Kasumi-1 (cell line): ENCODE results near the gene TMEM145.

ENCODE experiments used
- DNase-seq, 2 experiments: peaks; one replicate each; lab custom pipeline; 2025; lab: John Stamatoyannopoulos, UW

TMEM145 gene

DNA sequence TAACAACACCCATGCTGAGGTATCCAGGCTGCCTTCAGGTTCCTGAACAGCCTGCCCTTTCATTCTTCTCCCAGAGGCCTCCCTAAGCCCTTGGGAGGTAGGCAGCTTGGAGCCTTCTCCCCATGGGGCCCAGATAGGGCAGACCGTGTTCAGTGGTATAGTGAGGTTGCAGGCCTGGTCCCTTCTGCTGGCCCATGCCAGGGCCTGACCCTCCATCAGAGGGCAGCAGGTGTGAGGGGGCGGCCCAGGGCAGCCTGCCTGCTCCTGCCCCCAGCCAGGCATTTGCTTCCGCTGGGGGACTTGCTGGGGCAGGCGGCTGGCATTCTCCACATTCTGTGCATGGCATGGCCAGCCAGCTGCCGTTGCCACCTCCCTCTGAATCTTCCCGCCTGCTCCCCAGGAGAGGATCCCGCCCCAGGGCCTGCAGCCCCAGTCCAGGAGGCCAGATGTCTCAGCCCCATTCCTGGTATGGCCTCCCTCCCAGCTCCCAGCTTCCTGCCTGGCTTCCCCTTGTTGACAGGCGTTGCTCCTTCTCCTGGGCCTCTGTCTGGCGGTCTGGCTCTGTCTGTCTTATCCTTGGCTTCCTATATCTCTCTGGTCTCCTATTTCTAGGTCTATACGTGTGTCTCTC is 35.2 kb upstream of the TMEM145 start:
- DNase-seq = peak; percentile 5 to 32

DNA sequence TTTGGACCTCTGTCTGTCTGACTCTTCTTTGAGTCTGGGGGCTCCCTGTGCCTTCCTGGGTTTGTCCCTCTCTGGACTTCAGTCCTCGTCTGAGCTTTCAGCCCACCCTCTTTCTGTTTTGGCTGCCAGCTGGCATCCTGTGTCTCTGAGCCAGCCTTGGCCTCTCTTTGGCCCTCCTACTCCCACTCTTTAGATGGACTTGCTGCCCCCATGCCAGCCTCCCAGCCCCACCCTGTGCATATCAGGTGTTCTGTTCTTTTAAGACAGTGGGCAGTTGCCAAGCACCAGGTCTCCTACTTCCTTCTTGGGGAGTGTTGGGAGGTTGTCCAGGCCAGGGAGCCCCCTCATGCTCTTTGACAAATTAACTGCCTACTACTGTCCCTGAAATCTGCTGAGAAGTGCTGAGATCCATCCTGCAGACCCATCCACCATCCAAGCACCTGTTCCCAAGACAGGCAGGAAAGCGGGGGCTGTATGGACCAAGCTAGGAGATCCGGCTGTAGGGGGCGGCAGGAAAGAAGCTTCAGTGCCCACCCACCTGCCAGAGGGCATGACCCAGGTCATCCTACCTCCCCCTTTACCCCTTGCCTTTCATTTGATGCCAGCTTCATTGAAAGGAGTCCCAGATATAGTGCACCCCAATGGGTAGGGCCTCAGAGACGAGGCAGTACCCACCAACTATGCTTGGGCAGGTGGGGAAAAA is 34.5 kb upstream of the TMEM145 start:
- DNase-seq = no peak

DNA sequence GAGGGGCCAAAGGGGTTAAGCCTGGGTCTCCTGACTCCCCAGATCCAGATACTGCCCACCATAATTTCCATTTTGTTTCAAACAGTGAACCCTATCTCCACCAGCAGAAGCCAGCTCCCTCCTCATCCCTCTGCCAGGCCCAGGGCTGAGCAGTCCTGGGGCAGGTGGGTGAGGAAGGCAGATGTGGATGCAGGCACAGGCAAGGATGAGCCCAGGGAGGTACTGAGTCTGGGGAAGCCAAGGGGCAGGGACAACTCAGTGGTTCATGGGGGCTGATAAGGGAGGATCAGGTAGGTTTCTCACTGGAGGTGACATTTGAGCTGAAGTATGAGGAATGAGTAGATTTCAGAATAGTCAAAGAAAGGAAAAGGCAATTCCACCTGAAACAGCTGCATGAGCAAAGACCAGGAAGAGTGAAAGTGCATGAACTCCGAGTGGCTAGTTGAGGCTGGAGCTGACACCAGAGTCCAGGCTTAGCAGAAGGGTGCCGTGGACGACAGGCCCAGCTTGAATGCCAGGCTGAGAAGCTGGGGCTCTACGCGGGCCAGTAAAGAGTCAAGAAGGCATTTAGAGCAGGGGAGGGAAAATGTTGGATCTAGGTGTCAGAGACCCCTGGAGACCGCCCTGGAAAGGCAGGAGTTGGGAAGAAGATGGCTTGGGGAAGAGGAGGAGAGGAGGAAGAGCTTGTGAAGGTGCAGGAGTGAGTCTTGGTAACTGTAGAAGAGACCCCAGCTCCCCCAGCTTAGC is 33.8 kb upstream of the TMEM145 start:
- DNase-seq = peak in 1 of 2 experiments; percentile 74

DNA sequence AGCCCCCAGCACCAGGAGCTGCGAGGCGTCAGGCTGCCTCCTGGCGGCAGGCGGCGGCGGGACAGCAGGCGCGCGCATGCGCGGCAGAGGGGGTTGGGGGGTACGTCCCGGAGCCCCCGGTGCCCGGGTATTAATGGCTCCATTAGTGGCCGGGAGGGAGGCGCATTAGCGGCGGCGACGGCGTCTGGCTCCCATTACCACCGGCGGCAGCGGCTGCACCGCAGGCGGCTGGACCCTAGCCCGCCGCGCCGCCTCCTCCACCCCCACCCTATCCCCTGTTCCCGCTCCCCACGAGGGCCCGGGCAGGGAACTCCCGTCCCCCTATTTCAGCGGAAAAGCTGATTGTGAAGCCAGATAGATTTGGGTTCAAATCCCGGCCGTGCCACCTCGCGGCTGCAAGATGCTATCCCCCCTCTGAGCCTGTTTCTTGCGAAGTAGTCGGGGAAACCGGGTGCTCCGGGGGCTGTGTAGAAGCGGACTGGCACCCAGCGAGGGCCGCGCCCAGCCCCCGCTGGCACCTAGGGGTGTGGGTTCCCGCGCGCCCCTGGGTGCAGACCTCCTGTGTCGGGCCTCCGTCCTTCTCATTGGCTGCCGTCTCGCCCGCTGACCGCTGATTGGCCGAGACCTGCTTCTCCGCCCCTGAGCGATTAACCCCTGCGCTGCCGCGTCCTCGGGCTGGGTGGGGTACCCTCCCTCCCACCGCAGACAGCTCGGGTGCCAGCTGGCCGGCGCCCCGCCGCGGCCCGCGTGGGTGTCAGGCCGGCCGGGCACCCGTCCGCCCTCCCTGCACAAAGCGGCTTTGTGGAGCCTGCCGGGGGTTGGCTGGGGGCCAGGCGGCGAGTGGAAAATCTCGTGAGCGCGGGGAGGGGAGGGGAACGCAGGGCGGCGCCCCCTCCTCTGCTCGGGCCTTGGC is 33.0 kb upstream of the TMEM145 start:
- DNase-seq = peak; percentile 86 to 89

DNA sequence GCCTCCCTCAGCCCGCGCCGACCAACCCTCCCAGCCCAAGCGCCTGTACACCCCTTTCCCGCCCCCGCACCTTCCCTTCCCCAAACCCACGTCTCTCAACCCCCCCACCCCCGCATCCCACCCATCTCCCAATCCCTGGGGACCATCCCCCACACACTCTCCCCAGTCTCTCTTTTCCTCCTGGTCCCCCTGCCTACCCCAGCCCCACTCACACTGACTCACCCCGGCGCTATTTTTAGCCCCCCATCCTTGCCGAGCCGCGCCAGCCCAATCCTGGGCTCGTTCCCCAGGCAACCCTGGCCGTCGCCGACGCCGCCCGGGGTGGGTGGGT is 32.3 kb upstream of the TMEM145 start:
- DNase-seq = peak in 1 of 2 experiments; percentile 31

DNA sequence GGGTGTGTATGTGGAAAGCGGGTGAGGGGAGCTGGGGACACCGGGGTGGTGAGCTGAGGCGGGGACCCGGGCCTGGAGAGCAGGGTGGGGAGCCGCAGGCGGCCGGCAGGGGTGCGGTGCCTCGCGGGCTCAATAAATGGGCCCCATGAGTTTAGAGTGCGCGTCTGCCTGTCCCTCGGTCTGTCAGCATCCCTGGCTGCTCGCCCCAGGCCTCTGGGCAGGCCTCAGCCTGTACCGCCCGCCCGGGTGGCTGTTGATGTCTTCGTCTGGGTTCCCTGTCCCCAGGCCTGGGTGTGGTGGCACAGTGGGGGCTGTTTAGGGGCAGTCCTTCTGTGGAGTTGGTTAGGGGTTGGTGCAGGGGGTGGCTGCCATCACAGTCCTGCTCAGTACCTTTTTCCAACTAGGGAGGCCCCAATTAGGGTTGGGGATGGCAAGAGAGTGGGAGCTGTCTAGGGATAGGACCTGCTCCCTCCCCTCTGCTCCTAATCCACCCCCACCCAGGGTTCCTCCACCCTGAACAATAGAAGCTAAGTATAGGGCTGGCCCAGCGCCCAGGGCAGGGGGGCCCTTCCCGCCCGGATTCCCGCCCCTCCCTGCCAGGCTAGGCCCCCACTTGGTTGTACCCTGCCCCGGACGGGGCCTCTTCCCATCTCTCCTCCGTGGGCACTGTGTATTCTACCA is 31.8 kb upstream of the TMEM145 start:
- DNase-seq = peak; percentile 50 to 72

DNA sequence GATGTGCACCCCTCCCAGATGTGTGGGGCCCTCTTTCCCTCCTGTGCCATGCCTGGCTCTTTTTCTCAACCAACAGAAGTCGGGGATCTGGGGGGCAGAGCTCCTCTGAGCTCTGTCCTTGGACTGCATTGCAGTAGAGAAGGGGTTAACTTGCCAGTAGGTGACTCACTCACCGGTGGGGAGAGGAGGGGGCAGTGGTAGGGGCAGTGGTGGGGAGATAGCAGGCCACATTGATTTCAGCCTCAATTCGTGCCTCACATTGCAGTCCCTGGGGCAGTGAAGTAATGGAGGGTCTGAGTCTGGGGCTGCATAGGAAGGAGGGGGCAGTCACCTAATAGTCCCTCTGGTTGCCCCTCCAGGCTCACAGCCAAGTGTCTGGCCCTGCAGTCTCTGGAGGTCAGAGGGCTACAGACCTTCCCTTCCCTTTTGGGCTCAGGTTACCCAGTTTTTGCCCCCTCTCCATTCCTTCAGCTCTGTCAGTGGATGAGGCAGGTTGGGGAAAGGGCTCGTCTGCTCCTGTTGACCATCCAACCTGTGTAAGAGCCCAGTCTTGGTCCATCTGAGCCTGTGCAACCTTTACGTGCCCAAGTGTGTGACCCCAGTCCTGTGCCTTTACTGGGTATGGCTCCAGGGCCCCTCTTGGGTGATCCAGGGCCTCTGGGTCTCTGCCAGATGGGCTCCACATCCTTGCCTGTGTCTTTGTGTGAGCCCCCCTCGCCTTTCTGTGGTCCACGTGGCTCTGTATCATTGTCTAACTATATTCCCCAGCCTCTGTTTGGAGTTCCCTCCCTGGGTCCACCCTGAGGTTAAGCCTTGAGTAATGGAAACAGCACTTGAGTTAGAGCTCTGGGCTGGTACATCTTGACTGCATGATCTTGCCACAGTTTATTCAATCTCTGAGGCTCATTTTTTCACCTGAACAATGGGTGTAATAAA is 31.0 kb upstream of the TMEM145 start:
- no peak for DNase-seq

DNA sequence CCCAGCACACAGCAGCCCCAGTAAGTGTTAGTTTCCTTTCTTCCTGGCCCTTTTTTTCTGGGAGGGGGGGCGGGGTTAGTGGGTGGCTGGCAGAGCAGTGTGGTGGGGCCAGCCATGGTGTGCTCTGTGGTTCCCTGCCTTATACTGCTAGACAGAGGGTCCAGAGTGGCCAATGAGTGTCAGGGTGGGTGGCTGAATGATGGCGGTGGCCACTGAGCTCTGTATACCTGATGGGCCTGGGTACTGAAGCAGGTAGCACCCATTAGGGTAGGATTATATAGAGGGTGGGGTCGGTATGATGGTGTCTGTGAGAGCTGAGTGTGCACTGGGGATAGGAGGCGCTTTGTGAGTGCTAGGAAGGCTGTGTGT is 30.3 kb upstream of the TMEM145 start:
- no peak for DNase-seq

DNA sequence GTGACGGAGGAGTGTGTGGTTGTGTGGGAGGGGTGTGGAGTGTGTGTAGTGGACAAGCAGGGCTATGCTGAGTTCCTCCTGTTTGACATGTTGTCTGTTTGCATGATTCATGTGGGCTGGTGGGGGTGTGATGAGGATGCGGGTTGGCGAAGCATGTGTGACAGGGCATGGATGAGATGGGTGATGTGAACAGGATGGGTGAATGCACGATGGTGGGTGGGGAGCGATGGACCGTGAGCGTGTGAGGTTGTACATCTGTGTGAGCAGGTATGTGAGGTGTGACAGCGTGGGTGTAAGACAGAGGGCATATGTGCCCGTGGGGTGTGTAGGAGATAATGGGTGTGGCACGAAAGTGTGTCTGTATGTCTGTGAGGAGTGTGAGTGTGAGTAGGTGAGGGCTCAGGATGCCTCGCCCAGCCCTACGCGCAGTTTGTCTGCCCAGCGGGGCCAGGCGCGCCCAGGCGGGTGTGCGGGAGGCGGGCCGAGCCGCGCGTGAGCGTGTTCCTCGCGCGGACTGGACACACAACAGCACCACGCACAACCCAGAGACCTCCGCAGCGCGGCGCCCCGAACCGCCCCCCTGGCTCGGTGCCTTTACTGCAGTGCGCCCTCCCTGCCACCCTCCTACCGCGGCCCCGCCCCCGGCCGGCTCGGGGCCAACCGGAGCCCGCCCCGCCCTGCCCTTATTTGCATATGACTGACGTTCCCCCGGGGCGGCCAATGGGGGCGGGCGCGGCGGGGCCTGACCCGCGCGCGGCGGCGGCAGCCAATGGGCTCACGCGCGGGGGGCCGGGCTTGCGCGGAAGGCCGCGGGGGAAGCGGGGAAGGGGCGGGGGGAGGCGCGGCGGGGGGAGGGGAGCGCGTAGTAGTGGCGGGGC is 29.7 kb upstream of the TMEM145 start:
- peak; percentile 87 to 88 for DNase-seq

DNA sequence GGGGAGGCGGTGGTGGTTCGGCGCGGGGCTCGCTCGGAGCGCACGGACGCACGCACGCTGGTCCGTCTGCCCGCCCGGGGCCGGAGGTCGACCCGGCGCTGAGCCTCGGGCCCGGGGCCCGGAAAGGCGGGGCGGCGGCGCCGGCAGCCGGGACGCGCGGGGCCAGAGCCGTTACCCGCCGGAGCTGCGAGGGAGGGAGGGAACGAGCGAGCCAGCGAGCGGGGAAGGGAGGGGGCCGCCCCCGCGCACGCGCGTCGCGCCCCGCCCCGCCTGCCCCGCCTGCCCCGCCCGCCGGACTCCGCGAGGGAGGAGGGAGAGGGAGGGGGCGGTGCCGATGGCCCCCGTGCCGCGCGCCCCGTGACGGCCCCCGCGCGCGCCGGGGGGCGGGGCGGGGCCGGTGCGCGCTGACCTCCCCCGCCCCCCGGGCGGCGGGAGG is 29.0 kb upstream of the TMEM145 start:
- DNase-seq = peak; percentile 51 to 53

DNA sequence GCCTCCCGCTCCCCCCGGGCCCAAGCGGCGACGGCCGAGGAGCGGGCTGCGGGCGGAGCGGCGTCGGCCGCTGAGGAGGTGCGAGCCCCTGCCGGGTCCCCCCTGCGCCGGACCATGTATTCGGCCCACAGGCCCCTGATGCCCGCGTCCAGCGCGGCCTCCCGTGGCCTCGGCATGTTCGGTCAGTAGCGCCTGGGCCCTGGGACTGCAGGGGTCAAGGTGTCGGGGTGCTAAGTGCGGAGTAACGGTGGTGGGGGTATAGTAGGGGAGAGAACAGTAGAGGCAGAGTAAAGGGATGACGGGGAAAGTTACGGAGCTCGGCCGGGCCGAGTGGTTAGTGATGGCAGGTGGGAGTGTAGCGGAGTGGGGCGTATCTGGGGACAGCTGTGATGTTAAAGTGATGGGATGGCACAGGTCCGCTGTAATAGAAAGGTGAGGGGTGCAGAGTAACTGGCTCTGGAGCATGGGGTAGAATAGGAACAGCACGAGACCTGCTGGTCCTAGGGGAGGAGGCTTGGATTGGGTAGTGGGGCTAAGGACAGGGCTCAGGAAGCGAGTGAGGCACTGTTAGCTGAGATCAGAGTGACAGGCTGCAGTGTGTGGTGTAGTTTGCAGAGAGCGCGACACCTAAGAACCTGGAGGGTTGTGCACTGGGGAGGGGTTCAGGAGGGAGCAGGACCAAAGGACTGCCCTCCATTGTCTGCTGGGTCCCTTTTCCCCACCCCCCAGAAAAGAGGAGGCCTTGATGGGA is 28.3 kb upstream of the TMEM145 start:
- DNase-seq = no peak

DNA sequence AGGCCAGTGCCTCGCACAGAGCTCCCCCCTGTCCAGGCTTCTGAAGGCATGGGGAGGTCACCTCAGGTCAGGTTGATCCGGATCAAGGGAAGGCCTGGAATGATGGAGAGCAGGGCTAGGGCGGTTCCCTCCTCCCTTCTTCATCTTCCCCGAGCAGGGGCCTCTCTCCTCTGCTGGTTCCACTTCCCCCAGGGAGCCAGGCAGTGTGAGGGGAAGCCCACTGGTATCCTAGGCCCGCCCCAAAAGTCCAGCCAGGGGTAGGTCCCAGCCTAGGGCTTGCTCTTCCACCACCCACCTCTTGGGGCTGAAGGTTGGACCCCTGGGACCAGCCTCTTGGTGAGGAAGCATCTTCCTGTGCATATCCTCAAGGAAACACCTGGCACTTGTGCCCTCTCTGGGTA is 27.6 kb upstream of the TMEM145 start:
- no peak for DNase-seq

DNA sequence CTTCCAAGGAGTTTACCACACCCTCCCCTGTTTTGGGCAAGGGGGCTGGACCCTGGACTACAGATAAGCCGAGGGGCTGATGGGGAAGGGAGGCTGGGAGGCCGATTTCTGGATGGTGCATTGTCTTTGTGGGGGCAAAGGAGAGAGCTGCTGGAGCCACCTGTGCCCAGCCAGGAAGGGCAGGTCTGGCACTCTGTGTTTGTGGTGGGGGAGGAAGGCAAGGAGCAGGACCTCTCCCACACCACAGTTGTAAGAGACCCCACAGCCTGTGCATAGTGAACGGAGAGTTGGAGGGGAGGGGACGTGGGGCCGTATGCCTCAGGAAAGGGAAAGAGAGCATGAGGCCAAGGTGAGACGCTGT is 27.1 kb upstream of the TMEM145 start:
- no peak for DNase-seq

DNA sequence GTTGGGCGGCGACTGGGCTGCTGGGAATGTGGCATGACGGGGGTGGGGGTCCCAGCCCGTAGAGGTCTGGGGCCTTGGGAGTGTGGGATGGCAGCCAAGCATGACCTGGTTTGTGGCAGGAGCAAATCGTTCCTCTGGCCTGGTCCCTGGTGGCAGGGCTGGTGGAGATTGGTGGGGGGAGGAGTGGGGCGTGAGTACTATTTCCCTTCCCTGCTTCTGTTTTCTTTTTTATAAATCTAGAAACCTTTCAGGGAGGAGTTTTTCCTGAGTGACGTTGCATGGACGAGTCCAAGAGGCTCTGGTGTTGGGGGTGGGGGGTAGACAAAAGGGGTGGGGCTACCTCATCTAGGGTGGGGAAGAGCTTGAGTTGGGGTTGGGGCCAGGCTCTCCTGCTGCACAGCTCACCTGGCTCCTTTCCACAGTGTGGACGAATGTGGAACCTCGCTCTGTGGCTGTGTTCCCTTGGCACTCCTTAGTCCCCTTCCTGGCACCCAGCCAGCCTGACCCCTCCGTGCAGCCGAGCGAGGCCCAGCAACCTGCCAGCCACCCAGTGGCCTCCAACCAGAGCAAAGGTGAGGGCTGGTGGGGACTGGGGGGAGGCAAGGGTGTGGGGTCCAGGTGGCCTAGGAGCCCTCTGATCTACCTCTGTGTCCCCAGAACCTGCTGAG is 26.6 kb upstream of the TMEM145 start:
- DNase-seq = no peak

DNA sequence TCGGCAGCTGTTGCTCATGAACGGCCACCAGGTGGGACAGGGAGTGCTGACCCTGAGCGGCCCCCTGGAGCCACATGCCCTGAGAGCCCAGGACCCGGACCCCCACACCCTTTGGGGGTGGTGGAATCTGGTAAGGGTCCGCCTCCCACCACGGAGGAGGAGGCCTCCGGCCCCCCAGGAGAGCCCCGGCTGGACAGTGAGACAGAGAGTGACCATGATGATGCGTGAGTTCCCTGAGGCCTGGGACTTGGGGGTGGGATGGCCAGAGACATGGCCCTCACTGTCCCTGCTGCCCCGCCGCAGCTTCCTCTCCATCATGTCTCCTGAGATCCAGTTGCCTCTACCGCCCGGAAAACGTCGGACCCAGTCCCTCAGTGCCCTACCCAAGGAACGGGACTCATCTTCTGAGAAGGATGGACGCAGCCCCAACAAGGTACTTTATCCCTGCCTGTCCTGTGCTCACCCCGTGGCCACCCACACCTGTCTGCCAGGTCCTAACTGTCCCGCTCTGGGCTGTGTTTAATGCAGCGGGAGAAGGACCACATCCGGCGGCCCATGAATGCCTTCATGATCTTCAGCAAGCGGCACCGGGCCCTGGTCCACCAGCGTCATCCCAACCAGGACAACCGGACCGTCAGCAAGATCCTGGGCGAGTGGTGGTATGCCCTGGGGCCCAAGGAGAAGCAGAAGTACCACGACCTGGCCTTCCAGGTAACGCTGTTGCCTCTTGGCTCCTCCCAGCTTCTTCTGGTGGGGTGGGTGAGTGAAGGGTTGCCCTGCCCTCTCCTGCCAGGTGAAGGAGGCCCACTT is 25.9 kb upstream of the TMEM145 start:
- DNase-seq = no peak

DNA sequence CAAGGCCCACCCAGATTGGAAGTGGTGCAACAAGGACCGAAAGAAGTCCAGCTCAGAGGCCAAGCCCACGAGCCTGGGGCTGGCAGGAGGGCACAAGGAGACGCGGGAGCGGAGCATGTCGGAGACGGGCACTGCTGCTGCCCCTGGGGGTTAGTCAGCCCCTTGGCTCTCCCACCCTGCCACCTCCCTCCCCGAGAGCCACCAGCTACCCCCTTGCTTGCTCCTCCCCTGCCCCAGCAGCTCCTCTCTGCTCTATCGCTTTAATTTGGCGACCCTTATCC is 25.3 kb upstream of the TMEM145 start:
- no peak for DNase-seq

DNA sequence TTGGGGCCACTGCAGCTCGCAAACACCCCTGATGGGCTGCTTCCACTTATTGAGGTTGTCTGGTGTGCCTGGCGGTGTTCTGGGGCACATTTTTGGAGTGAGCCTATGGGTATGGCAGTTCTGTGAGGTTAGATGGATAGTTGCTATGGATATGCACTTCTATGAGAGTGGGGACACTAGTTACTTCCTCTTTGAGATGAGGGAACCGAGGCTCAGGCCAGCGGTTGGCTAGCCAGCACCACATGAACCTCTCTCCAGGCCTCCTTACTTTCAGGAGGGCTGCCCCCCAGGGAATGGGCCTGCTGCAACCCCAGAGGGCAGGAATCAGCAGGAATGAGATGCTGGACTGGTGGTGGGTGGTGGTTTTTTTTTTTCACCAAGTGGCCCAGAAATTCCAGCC is 24.7 kb upstream of the TMEM145 start:
- DNase-seq = peak; percentile 9 to 17
